SK-N-DZ (cell line): Measurements from ENCODE around the gene NAT8L. TPM values are rescaled to one million over a fixed set of nuclear protein-coding genes. Genes with fewer than 3 reads are reported as not detected.
A peak's percentile ranks its signal among the peaks of the same experiment; 100 is the strongest.
"Not testable (repeated sequence)": the region's sequence is repeated elsewhere in the genome, so short reads cannot be mapped to it uniquely, and the experiment has no call there.

Experiments used
- DNase-seq: peaks from one replicate; pipeline ENCODE4 v3.0.0-alpha.2; 2015; ENCODE audit warnings: low spot score
- polyA plus RNA-seq, 2 experiments: library from polyadenylated mRNA; depleted of rRNA; stranded (reverse); fragments of >200 nt; gene quantifications; 2 replicates each; pipeline ENCODE4 v1.2.3, GENCODE V29; 2014

Gene NAT8L
- 2.8 and 3.9 TPM in 2 replicates for polyA plus RNA-seq (2014; cell fraction: cytosol; rRNA removed)
- polyA plus RNA-seq (2014; cell fraction: nucleus; rRNA removed) = 6.2 and 12.0 TPM in 2 replicates

GRCh38 chr4:2059046-2059725, at the start of gene NAT8L:
Gene NAT8L, plus strand, starts transcription at chr4:2059327. Its CDS starts 185 bp downstream, at chr4:2059512.
- no peak for DNase-seq

- DNase-seq = peak; percentile 68
These were observed 49.4 kb upstream of the NAT8L start for GRCh38 chr4:2009651-2010233.

- DNase-seq = no peak
These were observed 47.5 kb upstream of the NAT8L start for GRCh38 chr4:2011583-2011982.

- no peak for DNase-seq
These were observed 44.1 kb upstream of the NAT8L start for GRCh38 chr4:2015008-2015407.

GRCh38 chr4:2021358-2022018, 37.6 kb upstream of the NAT8L start:
- not testable (repeated sequence) for DNase-seq

- DNase-seq = no peak
These were observed 34.4 kb upstream of the NAT8L start for GRCh38 chr4:2024683-2025082.

- no peak for DNase-seq
These were observed 33.3 kb upstream of the NAT8L start for GRCh38 chr4:2025817-2026216.

GRCh38 chr4:2027120-2027519, 32.0 kb upstream of the NAT8L start:
- DNase-seq = not testable (repeated sequence)

- not testable (repeated sequence) for DNase-seq
These were observed 28.0 kb upstream of the NAT8L start for GRCh38 chr4:2031161-2031560.

GRCh38 chr4:2036327-2036726, 22.8 kb upstream of the NAT8L start:
- DNase-seq = no peak

- no peak for DNase-seq
These were observed 22.3 kb upstream of the NAT8L start for GRCh38 chr4:2036866-2037265.

GRCh38 chr4:2040391-2041238, 18.5 kb upstream of the NAT8L start:
- DNase-seq = no peak

- peak; percentile 84 for DNase-seq
These were observed 17.6 kb upstream of the NAT8L start for GRCh38 chr4:2041239-2042130.

GRCh38 chr4:2042204-2042946, 16.8 kb upstream of the NAT8L start:
- no peak for DNase-seq

- DNase-seq = no peak
These were observed 16.2 kb upstream of the NAT8L start for GRCh38 chr4:2042947-2043395.

- DNase-seq = no peak
These were observed 15.6 kb upstream of the NAT8L start for GRCh38 chr4:2043396-2044118.

- DNase-seq = no peak
These were observed 15.0 kb upstream of the NAT8L start for GRCh38 chr4:2044119-2044485.

- DNase-seq = no peak
These were observed 14.3 kb upstream of the NAT8L start for GRCh38 chr4:2044542-2045517.
